Upper lobe of left lung (tissue), 4 donors: ENCODE measurements around the gene FLNB.

ENCODE experiments used
- POLR2A ChIP-seq, 4 donors: fragments of 450-650 bp; IDR thresholded peaks; one replicate each; pipeline ENCODE4 v1.5.1; 2016 to 2017; ENCODE audit warnings: antibody characterized with exemption in 4 of 4, mild to moderate bottlenecking in 2 of 4
- POLR2AphosphoS5 ChIP-seq, 2 donors: sonication (generic); formaldehyde crosslinking; IDR thresholded peaks; one replicate each; pipeline ENCODE4 v1.5.1; 2017; ENCODE audit warnings: antibody characterized with exemption in 2 of 2
- TF ChIP-seq, protein P1 (sequence below), 6 experiments: fragments of 450-650 bp in 4 of 6; fragments of 200-600 bp in 2 of 6; sonication (generic) in 2 of 6; IDR thresholded peaks; one replicate each; pipeline ENCODE4 v1.5.1; 2016 to 2019; ENCODE audit warnings: antibody characterized with exemption in 6 of 6

DNA sequence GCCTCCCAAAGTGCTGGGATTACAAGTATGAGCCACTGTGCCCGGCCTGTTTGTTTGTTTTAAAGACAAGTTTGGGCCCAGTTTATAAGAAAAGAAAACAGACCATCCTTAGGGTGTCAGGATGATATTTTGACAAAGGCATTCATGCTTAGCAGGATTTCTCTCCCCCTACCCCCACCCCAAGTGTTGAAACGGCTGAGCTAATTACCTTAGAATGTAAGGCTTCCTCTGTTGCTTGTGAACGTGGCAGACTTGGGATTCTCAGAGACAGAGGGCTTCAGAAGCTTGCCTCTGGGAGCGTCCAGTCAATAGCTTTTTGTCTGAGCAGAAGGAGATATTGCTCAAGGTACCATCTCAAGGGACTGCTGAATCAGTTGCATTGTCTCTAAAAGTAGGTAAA is 24.0 kb downstream of the FLNB start:
- no peak for TF ChIP-seq POLR2AphosphoS5 (IDR thresholded peaks at IDR 0.05)
- TF ChIP-seq, protein P1, sequence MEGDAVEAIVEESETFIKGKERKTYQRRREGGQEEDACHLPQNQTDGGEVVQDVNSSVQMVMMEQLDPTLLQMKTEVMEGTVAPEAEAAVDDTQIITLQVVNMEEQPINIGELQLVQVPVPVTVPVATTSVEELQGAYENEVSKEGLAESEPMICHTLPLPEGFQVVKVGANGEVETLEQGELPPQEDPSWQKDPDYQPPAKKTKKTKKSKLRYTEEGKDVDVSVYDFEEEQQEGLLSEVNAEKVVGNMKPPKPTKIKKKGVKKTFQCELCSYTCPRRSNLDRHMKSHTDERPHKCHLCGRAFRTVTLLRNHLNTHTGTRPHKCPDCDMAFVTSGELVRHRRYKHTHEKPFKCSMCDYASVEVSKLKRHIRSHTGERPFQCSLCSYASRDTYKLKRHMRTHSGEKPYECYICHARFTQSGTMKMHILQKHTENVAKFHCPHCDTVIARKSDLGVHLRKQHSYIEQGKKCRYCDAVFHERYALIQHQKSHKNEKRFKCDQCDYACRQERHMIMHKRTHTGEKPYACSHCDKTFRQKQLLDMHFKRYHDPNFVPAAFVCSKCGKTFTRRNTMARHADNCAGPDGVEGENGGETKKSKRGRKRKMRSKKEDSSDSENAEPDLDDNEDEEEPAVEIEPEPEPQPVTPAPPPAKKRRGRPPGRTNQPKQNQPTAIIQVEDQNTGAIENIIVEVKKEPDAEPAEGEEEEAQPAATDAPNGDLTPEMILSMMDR (IDR thresholded peaks at IDR 0.05), result no peak
- no peak for TF ChIP-seq POLR2A (IDR thresholded peaks at IDR 0.05)
